NCI-H460 (cell line): ENCODE data around the gene TAPBP. TPM values are rescaled to one million over a fixed set of nuclear protein-coding genes. Genes with fewer than 3 reads are reported as not detected.
A peak's percentile ranks its signal among the peaks of the same experiment; 100 is the strongest.
"Not testable (repeated sequence)": the region's sequence is repeated elsewhere in the genome, so short reads cannot be mapped to it uniquely, and the experiment has no call there.

ENCODE experiments used
- DNase-seq: peaks from one replicate; pipeline ENCODE4 v3.0.0-alpha.2; 2016; ENCODE audit warnings: low read depth; ENCODE audit errors: extremely low read depth
- total RNA-seq: library from RNA; depleted of rRNA; stranded (reverse); fragments of >200 nt; shearing (Covaris generic); gene quantifications from 2 replicates; pipeline ENCODE4 v1.2.3, GENCODE V29; 2014

TAPBP gene
- total RNA-seq, 1 experiment from 2014 or later = 45.3 TPM

DNA sequence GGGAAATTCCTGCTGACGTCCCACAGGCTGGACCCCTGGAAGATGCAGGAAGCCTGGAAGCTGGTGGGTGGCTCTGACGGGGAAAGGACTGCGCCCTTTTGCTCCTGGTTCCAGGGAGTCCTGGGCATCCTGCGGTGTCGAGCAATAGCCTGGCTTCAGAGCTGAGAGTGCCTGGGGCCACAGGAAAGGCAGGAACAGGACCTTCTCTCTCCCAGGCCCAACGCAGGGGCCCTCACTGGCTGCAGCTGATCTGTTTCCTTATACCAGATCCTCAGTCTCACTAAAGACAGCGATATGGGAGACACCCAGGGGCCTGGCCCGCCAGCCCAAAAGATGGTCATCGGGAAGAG lies 35.5 kb downstream of the TAPBP start:
- DNase-seq = no peak

- no peak for DNase-seq
Measured at GRCh38 chr6:33277663-33278391, 36.1 kb downstream of the TAPBP start.

DNA sequence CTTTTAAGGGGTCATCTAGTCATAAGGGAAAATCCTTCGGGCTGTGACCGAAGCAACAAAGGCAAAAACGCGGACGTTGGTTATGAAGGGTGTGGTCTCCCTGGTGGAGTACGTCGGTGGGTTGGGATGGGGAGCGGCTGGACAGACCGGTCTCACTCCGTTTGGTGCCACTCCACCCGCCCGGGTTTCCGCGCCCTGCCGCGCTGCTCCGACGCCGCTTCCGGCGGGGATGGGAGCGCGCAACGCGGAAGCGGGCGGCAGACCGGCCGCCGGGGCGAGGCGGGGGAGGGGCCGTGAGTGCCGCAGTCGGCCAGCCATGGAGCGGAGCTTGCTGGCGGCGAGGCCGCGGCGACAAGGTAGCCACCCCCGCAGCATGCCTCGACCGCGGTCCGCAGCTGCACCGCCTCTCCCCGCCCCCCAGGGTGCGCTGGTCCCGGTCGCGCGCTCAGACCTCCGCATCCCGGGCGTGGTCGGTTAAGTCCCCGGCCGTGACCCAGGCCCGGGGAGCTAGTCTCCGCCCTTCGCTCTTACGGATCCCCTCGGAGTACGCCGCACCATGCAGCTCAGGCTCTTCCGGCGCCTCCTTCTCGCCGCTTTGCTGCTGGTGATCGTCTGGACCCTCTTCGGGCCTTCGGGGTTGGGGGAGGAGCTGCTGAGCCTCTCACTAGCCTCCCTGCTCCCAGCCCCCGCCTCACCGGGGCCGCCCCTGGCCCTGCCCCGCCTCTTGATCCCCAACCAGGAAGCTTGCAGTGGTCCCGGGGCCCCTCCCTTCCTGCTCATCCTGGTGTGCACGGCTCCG lies 36.8 kb downstream of the TAPBP start, which contains the start of gene B3GALT4:
Gene B3GALT4, plus strand, starts transcription at position 260 of the 799 bp plus-strand sequence. Its CDS starts 297 bp downstream, at position 557.
- peak; percentile 66 for DNase-seq

- DNase-seq = no peak
Measured at GRCh38 chr6:33276581-33276863, 37.4 kb downstream of the TAPBP start.

DNA sequence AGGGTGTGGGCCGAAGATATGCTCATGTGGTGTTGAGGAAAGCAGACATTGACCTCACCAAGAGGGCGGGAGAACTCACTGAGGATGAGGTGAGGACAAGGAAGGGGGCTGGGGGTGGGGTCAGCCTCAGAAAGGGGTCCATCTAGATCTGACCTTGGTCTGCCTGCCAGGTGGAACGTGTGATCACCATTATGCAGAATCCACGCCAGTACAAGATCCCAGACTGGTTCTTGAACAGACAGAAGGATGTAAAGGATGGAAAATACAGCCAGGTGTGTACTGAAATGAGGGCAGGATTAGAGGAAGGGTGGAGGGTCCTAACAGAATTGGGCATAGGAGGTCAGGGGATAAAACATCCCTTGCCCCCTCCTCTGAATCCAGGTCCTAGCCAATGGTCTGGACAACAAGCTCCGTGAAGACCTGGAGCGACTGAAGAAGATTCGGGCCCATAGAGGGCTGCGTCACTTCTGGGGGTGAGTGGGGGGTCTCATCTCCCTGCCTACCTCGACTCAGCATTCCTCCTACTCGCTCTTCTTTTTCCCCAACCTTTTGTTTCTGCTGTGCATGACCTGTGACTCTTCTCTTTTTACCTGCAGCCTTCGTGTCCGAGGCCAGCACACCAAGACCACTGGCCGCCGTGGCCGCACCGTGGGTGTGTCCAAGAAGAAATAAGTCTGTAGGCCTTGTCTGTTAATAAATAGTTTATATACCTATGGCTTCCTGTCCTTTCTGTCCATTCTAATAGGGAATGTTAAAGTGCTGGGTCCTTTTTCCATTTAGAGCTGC lies 37.9 kb downstream of the TAPBP start:
- not testable (repeated sequence) for DNase-seq

- DNase-seq = no peak
Measured at GRCh38 chr6:33273924-33274902, 39.7 kb downstream of the TAPBP start.

DNA sequence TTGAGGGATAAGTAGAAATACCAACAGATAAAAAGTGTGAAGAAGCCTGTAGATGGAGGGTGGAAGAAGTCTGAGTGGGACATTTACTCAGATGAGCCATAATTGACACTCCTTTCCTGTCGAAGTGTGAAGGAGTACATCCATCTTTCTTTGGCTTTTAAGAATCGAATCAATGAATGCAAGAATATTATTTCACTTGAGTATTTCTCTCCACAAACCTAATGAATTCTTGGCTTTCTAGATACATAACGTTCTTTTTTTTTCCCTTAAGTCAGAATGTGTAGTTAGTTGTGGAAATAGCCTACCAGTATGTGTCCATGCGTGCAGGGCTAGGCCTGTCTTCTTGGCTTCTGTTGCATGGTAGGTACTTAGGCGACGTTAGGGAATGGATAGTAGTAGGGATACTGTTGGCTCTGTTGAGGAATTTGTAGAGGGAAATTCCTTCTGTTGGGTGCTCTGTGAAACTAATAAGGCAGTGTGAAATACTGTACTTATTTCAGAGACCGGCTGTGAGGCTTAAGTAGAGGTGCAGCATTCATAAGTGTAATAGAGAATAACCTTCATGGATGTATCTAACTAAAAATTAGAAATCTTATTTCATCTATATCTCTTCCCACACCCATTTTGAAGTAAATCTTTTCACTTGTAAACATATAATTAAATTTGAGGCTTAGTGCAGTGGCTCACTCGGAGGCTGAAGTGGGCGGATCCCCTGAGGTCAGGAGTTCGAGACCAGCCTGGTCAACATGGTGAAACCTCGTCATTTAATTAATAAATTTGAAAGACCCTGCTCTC lies 40.6 kb downstream of the TAPBP start:
- DNase-seq = no peak

DNA sequence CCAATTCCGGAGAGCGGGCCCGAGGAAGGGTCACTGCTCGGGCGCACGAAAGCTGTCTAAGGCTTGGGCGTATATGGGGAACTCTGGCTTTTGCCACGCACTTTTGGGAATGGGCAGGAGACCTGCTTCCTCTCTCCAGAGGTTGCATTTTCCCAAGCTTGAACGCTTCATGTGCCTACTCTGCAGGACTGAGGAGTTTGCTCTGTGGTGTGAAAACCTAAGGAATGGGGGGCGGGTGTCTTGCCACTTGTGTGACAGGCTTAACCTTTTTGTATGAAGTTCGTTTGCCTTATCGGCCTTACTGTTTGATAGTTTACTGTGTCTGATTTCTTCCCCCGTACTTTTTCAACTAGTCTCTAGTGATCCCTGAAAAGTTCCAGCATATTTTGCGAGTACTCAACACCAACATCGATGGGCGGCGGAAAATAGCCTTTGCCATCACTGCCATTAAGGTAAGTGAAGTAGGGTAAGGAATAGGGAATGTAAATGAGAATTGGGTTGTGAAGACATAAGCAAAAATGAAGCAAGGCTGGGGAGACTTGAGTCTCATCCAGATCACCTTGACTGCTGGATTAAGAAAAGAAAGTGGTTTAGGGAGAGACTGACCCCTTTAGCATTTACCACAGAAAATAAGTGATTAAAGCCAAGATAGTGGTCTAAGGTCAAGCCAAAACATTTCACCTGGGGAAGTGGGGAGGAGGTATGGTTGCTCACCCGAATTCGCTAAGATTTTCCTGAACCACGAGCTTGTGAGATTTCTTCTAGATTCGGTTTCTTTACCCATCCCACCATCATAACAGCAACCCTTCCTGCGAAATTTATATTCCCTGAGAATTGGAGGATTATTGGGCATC lies 41.4 kb downstream of the TAPBP start:
- no peak for DNase-seq

DNA sequence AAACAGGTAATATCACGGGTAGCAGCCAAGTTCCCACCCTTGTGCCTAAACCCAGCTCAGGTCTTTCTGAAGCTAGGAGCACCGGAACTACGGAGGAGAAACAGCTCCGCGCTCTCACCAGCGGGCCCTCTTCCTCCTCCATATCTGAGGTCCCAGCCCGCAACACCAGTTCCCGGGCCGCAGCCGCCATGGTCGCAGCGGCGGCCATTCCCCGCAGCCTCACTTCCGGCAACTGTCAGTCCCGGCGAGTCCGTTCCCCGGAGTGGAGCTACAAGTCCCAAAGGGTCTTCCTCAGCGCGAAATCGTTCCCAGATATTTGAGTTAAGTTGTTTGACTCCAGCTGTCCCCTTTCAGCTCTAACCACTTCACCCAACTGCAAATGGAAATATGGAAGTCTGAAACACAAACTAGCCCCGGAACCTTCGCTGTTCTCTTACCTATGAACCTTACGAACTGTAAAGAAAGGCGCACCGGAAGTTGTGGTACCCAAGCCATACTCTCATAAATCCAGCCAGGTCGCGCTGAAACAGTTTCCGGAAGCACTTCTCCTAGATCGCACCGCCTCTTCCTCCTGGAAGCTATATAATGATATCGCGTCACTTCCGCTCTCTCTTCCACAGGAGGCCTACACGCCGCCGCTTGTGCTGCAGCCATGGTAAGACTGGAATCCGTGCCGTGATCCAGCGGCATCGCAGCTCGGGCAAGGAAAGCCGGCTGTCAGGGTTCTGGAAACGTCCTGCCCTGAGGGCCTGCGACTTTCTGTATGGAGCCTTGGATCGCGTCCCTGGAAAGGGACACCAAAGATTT lies 42.2 kb downstream of the TAPBP start, which contains the start of the genes RPS18 and VPS52:
Gene RPS18, plus strand, starts transcription at position 608 of the 807 bp plus-strand sequence. Its CDS starts 45 bp downstream, at position 653.
Gene VPS52, minus strand, starts transcription at position 409 of the 807 bp plus-strand sequence. Its CDS starts 201 bp downstream, at position 208.
- DNase-seq = peak; percentile 97

GRCh38 chr6:33271117-33271467 lies 42.8 kb downstream of the TAPBP start:
- DNase-seq = no peak

DNA sequence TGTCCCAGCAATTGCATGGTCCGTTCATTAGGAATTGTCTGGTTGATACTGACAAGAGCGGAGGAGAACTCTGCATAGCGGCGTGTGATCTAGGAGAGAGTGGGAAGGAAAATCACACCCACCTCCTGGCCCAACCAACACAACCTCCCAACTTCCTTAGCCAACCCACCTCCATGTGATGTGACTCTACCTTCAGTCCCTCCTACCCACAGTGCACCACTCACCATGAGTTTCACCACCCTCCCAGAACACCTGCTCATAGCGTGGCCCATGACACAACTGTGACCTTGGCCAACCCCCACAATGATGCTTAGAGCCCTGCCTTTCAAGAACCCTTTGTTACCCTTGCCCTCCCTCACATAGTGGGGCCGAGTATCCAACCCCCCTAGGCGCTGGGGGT lies 49.9 kb downstream of the TAPBP start:
- DNase-seq = no peak

- not testable (repeated sequence) for DNase-seq
Measured at GRCh38 chr6:33262490-33262889, 51.4 kb downstream of the TAPBP start.

- DNase-seq = no peak
Measured at GRCh38 chr6:33259032-33259431, 54.8 kb downstream of the TAPBP start.

DNA sequence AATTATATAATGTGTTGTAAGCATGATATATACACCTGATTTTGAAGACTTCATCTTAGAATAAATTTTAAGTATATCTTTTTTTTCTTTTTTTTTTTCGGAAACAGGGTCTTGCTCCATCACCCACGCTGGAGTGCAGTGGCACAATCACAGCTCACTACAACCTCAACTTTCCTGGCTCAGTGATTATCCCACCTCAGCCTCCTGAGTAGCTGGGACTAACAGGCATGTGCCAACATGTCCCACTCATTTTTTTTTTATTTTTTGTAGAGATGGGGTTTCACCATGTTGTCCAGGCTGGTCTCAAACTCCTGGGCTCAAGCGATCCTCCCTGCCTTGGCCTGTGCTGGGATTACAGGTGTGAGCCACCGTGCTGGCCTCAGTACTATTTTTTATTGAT lies 59.3 kb downstream of the TAPBP start:
- no peak for DNase-seq

DNA sequence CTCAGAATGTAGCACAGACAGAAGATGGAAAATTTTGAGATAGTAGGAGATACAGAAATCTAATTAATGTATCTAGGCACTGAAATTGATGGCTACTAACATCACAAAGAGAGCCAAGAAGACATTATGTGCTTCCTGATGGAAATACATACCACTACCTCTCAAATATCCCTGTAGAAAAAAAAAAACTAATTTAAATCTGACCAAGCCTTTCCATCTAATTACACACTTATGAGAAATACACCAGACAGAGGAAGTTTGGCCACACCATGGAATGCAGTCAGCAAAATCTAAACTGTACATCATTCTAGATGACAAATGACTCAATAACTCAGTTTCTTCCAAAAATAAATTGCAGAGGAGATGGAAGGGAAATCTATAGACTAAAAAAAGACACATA lies 61.1 kb downstream of the TAPBP start:
- no peak for DNase-seq

GRCh38 chr6:33251395-33252012 lies 62.4 kb downstream of the TAPBP start:
- no peak for DNase-seq

DNA sequence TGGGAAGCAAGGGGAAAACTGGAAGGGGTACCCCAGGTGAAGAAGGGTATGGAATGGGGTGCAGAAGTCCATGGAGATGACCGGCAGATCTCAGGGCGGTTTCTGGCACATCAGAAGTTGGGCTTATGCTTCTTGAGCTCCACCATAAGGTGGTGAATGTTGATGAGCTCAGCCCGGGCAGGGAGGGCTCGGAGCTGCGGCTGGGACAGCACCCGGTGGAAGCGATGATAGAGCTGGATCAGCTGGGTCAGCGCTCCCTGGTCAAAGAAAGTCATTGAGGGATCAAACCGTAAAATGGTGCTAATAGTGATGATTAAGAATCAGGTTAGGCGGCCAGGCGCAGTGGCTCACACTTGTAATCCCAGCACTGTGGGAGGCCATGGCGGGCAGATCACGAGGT lies 63.1 kb downstream of the TAPBP start:
- DNase-seq = no peak
